NCI-H146 treated with DMSO at 0.1 percent for 48 hours (cell line): ENCODE data around the gene CYP4Z1.
"Not testable (repeated sequence)": the region's sequence is repeated elsewhere in the genome, so short reads cannot be mapped to it uniquely, and the experiment has no call there.

Experiments used
- DNase-seq: peaks from one replicate; lab custom pipeline; 2025; ENCODE audit not compliant: unreplicated experiment; lab: John Stamatoyannopoulos, UW

The CYP4Z1 gene, protein sequence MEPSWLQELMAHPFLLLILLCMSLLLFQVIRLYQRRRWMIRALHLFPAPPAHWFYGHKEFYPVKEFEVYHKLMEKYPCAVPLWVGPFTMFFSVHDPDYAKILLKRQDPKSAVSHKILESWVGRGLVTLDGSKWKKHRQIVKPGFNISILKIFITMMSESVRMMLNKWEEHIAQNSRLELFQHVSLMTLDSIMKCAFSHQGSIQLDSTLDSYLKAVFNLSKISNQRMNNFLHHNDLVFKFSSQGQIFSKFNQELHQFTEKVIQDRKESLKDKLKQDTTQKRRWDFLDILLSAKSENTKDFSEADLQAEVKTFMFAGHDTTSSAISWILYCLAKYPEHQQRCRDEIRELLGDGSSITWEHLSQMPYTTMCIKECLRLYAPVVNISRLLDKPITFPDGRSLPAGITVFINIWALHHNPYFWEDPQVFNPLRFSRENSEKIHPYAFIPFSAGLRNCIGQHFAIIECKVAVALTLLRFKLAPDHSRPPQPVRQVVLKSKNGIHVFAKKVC

DNA sequence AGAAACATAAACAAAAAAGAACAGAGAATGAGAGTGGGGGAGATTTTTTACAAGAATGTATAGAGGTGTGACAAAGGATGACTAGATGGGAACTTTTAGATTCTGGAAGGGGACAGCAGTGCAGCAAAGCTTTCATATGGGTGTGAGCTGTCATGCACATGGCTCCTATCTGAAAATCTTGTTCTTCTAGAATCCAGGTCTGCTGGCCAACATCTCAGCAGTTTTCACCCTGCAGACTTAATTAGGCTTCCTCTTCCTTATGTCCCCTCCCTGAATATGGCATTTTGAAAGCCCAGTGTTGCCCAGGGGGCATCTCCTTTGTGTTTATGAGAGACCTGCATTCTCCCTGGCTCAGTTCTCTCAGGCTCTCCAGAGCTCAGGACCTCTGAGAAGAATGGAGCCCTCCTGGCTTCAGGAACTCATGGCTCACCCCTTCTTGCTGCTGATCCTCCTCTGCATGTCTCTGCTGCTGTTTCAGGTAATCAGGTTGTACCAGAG, at the start of gene CYP4Z1:
Gene CYP4Z1 (plus strand): TSS at position 135 of the 498 bp plus-strand sequence. CDS start 260 bp downstream, at position 395.
- no peak for DNase-seq

DNA sequence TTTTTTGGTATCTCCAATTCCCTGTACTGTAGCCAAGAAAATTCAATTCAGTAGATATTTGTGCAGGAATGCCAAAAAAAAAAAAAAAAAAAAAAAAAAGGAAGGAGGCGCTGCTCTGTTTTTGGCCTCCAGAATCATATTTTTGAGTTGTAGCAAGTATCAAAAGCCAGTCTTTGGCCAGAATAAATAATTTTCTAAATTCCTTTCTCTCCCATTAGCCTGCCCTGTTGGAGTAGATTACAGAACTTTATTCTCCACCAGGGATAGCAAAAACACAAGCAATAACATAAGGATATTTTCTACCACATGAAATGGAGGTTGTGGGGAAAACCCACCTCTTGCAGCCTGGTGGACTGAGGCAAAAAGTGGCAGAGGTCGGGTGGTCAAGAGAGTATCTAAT, 46.0 kb upstream of the CYP4Z1 start:
- no peak for DNase-seq

GRCh38 chr1:47023268-47024140, 43.5 kb upstream of the CYP4Z1 start, which contains the start of gene CYP4X1:
TSS of gene CYP4X1 (plus strand) at chr1:47023669. CDS start at chr1:47023818, 149 bp downstream.
- DNase-seq, result no peak

GRCh38 chr1:47024141-47024801, 42.8 kb upstream of the CYP4Z1 start:
- no peak for DNase-seq

DNA sequence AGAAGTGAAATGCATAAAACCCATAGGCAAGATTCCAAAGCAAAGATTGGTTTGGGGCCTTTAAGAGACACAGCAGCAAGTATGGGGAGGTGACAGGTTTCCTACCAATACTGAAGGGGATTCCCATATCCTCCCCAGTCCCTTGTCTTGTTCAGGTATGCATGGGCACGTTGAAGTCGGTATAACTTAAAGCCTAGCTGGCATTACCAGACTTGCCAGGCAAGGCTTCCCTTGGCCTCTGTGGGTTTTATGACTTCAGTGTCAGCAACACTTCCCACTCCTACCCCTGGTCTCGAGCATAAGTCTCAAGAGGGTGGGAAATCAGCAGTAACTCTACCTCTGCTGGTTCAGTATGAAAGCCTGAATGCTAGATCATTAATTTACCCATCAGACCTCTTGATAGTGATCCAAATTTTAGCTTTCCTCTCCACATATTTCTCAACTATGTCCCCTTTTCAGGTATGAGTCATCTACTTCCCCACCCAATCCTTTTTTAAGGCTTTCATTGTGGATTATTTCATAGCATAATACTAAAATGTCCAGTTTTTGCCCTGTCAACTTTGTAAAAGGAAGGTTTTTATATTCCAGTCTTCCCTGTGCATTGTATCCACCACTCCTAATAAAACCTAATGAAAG, 36.7 kb upstream of the CYP4Z1 start:
- no peak for DNase-seq

DNA sequence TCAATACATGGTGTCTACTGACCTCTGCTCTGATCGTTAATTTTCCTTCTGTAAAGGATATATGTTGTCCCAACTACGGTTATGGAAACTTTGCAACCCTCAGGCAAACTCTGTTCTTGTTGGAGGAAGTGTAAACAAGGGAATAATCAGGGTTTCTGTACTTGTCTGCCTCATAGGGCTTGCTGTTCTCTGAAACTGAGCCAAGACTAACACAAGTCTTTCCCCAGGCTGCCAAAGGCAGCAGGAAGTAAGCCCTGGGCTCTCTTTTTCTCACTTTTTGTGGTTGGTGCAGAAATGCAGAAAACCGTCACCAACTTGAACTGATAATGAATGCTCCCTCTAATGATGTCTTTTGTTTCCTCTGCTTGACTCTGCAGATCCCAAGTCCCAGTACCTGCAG, 36.0 kb upstream of the CYP4Z1 start:
- DNase-seq, result no peak

- DNase-seq, result no peak
These were observed 35.4 kb upstream of the CYP4Z1 start for GRCh38 chr1:47031585-47031984.

GRCh38 chr1:47036764-47037163, 30.3 kb upstream of the CYP4Z1 start:
- DNase-seq, result no peak

DNA sequence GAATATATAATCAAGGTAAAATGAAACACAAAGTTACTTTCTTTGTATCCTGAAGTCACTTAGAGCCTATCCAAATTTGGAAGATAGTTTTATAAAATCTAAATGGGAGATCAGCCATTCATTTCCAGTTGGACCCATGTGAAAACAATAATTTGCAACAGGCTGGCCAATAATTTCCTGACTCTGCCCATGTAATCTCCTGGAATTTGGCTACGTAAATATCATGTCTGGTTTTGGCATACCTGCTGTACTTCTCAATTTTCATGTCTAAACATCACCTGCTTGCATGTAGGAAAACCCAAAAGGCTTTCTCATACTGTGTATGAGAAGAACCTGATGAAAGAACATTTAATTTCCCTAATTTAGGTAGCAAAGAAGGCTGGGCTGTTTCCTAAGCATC, 7.7 kb upstream of the CYP4Z1 start:
- DNase-seq, result no peak

DNA sequence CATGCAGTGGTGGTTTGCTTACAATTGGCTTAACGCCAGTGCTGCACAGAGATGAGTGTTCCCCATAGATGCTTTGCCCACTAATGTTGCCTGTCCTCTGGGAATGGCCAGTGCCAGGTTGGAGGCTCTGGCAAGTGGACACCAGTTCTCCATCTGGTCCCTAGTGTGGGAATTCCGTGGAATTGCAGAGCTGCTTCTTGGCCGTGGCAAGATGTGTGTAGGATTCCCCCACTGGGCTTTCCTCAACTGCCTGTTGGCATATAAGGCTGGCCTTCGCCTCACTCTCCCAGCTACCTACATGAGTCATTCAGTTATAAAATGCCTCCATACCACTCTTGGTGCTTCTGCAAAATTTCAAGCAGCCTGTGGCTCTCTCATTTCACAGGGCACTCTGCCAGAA, 2.0 kb downstream of the CYP4Z1 start:
- not testable (repeated sequence) for DNase-seq

- not testable (repeated sequence) for DNase-seq
These were observed 2.5 kb downstream of the CYP4Z1 start for GRCh38 chr1:47069509-47069908.

GRCh38 chr1:47089356-47089755, 22.3 kb downstream of the CYP4Z1 start:
- not testable (repeated sequence) for DNase-seq

DNA sequence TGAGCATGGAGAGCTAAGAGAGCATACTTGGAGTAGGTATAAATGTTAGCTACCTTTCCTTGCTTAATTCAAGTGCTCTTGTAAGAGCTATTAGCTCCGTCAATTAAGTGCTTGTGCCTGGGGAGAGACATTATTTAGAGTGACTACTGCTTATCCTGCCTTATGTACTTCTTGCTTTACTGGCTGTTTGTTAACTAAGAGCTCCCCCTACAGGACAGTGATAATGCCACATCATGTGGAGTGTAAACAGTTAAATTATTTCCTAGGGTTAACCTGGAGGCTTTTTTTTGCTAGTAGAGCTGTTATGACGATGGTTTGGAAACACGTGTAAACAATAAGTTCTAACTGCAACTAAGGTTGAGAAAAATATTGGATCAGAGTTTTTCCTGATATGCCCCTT, 24.4 kb downstream of the CYP4Z1 start:
- not testable (repeated sequence) for DNase-seq

DNA sequence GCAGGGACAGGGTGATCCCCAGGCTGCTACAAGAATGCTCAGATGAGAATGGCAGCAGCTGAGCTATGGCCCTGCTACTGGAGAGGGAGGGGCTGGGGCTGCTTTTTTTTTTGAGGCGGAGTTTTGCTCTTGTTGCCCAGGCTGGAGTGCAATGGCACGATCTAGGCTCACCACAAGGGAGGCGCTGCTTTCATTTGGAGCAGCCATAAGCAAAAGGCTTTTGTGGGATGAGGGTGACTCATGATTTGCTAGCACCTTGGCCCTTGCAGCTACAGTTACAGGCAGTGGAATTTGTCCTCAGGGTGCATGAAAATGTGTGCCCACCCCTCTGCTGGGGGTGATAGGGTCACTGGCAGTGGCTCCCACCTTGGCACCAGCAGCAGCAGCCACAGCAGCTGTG, 37.8 kb downstream of the CYP4Z1 start:
- DNase-seq, result no peak

GRCh38 chr1:47106792-47107191, 39.8 kb downstream of the CYP4Z1 start:
- DNase-seq, result no peak

- DNase-seq, result not testable (repeated sequence)
These were observed 41.0 kb downstream of the CYP4Z1 start for GRCh38 chr1:47107851-47108574.

DNA sequence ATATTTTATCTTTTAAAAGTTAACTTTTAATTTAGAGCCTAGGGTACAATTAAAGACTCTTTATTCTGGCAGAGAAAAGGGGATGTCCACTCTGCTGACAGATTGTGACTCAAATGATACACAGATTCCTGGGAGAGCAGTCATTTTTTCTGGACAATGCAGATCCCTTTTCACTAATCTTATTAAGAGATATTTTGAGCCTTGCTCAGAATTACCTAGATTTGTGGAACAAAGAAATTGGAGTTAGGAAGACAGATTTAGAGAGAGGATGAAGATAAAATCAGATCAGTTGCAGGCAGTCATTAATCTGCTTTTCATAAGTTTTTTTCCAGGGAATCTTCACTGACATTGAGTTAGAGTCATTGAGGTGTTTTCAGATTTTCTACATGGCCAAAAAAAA, 42.5 kb downstream of the CYP4Z1 start:
- not testable (repeated sequence) for DNase-seq

DNA sequence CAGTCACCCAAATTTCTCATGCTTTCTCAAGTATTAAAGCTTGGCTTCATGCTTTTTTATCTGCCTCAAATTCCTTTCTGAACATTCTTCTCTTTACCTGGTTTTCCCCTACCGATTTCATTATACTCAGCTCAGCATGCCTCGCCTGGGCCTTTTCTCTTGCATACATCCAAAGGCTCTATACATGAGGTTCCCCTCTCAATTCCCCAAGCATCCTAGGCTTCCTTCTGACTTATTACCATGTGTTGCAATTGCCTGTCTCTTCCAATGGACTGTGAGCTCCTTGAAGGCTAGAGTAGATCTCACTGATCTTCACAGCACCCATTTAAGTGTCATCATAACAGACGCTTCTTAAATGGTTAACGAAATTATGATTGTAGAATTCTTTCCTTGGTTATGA, 46.1 kb downstream of the CYP4Z1 start:
- DNase-seq, result no peak

DNA sequence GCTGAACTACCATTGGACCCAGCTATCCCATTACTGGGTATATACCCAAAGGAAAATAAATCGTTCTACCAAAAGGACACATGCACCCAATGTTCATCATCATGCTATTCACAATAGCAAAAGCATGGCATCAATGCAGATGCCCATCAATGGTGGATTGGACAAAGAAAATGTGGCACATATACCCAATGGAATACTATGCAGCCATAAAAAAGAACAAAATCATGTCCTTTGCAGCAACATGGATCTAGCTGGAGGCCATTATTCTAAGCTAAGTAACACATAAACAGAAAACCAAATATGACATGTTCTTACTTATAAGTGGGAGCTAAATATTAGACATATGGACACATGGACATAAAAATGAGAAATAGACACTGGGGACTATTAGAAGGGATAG, 54.0 kb downstream of the CYP4Z1 start:
- DNase-seq, result not testable (repeated sequence)

GRCh38 chr1:47124834-47125233, 57.8 kb downstream of the CYP4Z1 start:
- not testable (repeated sequence) for DNase-seq
